ENCODE measurements around the gene TSPAN18.

Gene TSPAN18

DNA sequence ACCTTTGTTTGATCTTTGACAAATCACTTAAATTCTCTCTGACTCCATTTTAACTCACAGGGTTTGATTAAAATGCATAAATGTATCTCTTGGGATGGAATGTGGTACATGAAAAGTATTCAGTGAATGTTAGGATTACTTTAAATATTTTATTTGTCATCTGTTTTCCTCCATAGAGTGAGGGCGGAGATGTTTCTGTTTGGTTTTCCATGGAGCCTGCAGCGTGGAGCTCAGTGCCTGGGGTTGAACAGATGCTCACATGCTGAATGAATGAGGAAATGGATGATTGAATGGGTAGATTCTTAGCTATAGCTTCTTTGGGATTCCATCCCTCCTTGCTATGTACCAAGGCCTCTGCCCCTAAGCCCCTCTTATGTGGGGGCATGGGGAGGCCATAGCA lies 10.0 kb downstream of the TSPAN18 start:
- no peak for DNase-seq (ENCODE audit: insufficient read length, low spot score)
- no peak for FAIRE-seq

DNA sequence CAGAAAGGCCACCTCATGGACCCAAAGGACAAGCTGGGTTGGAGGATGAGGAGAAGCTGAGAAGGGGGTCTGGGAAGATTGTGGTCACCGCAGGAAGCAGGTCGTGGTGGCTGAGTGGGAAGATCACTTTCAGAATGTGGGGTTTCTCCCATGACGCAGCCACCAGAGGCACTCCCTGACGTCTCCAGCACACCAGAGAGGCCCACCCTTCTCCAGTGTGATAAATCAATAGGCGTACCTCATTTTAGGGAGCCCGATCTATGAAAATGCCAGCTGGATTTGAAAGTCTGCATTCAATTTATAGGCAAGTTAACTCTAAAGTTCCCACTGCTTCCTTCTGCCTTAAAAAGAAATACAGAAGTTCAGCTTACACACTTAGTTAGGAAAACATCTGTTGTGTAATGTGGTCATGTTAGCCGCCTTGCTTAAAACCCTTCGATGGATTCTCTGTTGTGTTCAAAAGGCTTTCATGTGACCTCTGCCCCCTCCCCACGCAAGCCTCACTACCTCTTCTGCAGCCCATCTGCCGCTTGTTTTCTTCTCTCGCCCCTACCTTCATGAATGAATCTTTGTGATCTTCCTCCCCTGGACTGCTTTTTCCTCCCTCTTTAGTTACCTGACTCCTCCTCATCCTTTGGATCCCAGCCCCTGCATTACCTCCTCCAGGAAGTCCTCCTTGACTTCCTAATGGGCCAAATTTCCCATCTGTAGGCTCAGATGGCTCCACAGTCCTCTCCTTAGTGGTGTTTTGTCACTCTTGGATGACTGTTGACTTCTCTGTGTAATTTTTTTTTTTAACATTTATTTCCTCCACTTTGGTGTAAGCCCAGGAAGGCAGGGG lies 10.7 kb downstream of the TSPAN18 start:
- DNase-seq (ENCODE audit: insufficient read length, low spot score) (no peak), FAIRE-seq (no peak)

DNA sequence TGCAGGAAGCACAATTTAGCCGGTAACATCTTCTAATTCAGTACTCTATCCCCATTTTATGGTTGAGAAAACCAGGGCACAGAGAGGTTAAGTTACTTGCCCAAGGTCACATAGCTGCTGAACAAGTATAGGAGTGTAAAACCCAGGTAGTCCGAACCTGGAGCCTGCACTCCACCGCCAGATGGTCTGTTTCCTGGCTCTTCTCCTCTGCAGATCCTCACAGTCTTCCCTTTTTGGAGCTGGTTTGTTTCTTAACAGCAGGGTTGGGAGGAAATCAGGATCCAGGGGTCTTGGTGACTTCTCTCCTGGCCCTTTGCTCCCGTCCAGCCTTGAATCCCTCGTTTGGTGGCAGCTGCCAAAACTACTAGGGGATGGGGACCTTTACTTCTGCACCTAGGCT lies 12.0 kb downstream of the TSPAN18 start:
- FAIRE-seq (no peak), DNase-seq (ENCODE audit: insufficient read length, low spot score) (no peak)

DNA sequence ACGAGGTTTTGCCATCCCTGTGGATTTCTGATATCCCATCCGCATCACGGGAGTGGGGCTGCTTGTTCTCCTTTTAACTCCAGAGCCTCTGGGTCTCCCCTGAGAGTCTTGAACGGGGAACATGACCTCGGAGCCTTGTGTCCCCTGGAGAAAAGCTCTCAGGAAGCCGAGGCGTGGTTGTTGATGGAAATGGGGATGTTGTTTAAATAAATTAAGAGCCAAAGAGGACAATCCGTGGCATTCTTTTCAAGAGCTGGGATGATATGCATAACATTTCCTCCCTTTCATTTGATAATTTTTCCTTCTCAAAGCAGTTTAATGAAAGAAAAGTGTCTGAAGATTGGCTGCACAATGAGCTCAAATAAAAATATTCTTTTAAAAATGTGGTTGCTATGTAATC lies 14.2 kb downstream of the TSPAN18 start:
- no peak for FAIRE-seq
- DNase-seq (ENCODE audit: insufficient read length, low spot score): no peak

DNA sequence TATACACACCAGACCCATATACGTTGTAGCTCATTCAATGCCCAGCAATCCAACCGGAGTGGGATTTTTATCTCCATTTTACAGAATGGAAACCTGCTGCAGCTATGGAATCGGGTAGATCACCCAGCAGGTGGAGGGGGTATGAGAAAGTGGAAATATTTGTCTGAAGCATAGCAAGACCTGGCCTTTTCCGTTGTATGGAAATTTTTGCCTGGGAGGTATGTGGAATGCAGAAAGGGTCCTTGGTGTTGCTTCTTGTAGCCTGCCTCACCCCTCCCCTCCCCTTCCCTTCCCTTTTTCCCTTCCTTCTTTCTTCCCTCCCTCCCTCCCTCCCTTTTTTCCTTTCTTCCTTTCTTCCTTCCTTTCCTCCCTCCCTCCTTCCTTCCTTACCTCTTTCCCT lies 15.2 kb downstream of the TSPAN18 start:
- no peak for DNase-seq (ENCODE audit: insufficient read length, low spot score)
- no peak for FAIRE-seq

DNA sequence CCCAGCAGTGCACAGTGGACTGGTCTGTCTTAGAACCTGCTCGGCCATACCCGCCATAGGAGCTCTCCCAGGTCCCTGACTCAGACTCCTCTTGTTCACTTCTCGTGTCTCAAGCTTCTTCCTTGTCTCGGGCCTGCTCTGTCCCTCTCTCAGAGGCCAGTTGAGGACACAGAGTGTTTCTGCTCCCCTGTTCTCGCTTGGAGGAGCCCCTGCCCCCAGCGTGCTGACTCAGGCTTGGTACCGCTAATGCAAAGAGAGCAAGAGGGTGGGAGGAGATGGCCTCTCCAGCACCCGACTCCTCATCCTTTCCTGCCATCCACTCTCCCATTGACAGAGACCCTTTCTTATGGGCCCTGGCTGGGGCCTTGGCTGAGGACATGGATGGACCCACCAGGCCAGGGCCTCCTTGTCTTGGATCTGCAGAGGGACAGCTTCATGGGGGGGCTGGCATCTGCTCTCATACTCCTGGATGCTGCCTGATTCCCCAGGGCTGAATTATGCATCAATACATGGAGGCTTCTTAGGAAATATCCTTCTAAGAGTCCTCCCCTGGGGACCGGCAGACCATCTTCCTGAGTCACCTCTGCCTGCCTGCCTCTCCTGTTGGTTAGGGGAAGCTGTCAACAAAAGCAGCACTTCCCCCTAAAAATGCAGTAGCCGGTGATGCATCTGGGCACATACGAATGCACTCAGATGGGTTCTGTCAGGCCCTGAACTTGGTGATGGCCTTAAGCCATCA lies 15.9 kb downstream of the TSPAN18 start:
- FAIRE-seq: no peak
- no peak for DNase-seq (ENCODE audit: insufficient read length, low spot score)

DNA sequence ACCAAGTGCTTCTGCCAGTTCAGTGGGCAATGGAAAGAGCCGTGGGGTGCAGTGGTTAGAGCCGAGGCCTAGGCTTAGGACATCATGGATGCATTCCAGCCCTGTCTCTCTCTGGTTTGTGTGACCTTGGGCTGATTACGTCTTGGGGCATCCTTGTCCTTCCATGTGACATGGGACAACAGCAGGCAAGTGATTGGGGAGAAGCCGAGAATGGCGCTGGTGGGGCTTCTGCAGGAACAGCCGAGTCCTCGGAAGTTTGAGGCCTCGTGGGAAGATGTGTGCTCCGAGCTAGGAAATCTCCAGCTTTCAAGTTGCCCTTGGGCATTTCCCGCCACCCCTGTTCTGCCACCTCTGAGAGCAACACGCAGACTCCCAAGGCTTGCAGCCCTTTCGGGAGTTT lies 16.6 kb downstream of the TSPAN18 start:
- FAIRE-seq: no peak

DNA sequence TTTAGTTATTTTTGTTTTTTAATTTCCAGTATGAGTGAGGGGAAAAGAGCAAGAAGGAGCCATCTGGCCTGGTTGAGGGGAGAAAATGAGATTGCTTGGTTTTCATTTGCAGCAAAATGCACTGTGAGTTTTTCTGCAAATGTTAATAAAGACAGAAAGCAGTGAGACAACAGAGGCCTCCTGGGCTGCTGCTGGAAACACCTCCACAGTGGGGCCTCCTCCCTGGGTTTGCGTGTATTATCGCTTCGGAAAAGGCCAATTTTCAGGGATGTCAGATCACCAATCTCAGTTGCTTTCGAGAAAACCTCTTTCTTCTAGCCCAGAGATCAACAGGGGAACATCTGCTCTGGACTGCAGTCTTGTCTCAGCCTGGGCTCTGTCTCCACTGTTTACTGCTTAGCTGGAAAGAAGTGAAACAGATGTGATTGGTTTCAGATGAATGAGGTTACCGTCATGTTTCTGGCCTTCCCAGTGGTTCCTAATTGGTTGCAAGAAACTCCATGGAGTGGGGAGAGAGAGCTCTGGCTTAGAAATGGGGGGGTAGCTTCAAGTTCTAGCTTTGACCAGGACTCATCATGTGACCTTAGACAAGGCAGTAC lies 17.3 kb downstream of the TSPAN18 start:
- no peak for DNase-seq (ENCODE audit: insufficient read length, low spot score)
- no peak for FAIRE-seq

More for the DNA sequence above, 16.6 kb downstream of the TSPAN18 start:
- DNase-seq (ENCODE audit: insufficient read length, low spot score): no peak

DNA sequence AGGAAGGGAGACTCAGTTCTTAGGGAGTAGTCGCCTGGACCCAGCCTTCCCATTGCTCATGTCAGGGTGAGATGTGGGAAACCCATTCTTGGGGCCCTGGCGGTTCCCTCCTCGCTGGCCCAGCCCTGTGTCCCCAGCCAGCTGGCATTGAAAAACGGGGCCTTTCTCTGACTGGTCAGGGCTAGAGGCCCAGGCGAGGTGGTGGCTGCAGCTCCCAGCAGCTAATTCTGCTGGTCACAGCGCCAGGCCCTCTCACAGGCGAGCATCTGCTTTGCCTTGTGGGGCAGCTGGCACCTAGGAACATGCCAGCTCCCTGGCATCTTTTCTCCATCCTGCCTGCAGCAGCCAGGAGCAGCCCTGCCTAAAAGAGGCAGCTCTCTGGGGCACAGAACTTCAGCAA lies 20.1 kb downstream of the TSPAN18 start:
- FAIRE-seq: no peak

DNA sequence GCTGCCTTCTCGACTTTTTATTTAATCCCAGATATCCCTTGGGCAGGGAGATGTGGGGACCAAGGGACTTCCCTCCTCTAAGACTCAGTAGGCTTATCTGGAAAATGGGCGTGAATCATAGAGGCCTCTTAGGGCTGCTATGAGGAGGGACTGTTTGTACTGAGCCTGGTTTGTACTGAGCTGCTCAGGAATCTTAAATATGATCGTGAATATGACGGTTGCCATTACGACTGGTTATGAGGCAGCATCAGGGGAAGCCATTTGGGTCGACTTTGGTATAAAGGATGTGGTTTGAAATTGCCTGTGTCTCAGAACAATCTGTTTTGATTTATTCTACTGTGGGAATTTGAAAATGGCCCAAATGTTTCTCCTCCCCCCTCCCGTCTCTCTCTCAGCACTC lies 20.6 kb downstream of the TSPAN18 start:
- DNase-seq (ENCODE audit: insufficient read length, low spot score): no peak
- no peak for FAIRE-seq

More for the DNA sequence above, 20.1 kb downstream of the TSPAN18 start:
- no peak for DNase-seq (ENCODE audit: insufficient read length, low spot score)

DNA sequence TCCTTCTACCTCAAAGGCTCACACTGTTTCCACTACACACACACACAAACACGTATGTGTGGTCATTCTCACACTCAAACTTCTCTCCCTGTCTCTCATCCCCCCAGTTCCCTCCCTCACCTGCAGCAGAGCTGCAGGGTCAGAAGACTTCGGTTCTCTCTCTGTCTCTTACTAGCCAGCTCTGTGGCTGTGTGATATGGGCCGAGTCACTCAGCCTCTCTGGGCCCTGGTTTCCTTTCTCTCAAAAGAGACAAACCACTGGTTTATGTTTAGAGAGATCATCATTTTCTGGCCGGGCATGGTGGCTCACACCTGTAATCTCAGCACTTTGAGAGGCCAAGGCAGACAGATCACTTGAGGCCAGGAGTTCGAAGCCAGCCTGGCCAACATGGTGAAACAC lies 21.1 kb downstream of the TSPAN18 start:
- FAIRE-seq: no peak
- no peak for DNase-seq (ENCODE audit: insufficient read length, low spot score)

DNA sequence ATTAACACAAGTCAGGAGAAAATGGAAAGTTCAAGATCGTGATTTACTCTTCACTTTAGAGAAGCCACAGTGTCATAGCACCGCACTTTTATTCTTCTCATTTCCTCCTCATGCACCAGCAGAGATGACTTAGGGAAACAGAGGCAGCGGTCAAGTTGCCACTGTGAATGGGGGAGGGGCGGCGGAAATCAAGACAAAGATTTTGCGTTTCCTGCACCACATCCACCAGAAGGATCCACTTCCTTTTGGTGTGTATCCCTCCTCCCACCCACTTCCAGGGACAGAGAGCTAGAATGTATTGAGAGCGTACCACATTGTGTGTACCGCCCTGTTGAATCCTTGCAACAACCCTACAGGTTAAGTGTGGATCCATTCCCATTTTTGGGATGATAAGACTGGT lies 21.8 kb downstream of the TSPAN18 start:
- FAIRE-seq (no peak), DNase-seq (ENCODE audit: insufficient read length, low spot score) (no peak)

DNA sequence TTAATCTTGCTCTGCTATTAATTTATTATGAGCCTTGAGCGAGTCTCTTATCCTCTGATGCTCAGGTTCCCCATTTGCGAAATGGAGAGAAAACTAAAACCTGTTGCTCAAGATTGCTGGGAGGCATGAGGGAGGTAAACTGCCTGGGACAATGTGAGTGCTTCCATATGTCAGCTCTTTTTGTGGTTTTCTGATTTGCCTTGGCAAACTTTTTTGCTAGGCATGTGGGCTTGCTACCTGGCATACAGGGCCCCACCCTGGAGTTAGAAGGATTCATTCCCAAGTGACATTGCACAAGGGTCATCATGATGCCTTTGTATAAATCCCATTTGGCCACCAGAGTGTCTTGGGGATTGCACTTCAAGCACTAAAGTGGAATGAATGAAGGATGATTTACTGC lies 22.4 kb downstream of the TSPAN18 start:
- DNase-seq (ENCODE audit: insufficient read length, low spot score): no peak
- FAIRE-seq: no peak

DNA sequence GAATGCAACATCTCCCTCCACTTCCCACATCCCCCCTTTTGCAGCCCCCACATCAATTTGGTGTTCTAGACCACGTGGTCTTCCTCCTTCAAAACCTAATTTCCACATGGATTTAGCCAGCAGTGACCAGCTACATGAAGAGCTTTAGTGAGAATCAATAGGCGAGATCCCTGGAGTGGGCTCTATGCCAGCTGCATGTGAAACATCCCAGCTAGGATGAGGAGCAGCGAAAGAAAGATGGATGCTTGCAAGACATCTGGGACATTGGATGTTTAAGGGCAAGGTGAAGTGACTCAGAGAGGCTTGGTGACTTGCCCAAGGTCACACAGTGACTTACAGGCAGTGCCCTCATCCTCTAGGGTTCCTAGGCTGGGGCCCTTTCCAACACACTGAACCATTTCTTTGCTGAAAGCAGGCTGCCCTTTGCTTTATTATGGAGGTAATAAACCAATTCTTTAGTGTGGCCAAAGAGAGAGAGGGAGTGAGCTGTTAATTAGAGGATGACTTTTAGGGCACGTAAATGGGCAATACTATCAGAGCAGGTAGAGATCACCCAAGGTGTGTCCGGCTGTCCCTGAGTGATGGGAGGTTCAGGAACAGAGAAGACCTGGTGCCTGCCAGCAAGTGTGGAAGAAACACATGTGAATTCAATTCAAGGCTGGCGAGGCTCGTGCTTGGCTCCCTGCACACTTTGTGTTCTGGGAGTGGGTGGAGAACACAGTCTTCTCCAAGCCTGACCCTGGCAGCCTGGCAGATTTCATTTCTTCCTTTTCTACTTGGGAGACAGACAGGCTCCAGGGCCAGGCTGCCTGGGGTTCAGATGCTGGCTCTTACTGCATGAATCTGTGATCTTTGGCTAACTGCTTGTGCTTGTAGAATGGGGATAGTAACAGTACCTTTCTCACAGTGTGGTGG lies 24.0 kb downstream of the TSPAN18 start:
- DNase-seq (ENCODE audit: insufficient read length, low spot score) (no peak), FAIRE-seq (no peak)

DNA sequence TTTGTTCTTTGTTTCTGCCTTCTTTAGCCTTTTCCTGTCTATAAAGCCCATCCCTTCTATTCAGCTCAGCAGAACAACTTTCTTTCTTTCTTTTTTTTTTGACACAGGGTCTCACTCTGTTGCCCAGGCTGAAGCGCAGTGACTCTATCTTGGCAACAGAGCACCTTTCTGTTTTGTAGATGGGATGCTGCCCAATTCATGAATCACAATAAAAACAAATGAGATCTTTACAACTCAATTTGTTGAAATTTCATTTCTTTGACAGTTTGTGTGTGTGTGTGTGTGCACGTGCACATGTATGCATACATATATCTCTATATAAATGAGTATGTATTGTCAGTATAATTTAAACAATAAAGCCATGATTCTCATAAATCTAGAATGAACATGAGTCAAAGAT lies 25.5 kb downstream of the TSPAN18 start:
- no peak for DNase-seq (ENCODE audit: insufficient read length, low spot score)
- FAIRE-seq: no peak

DNA sequence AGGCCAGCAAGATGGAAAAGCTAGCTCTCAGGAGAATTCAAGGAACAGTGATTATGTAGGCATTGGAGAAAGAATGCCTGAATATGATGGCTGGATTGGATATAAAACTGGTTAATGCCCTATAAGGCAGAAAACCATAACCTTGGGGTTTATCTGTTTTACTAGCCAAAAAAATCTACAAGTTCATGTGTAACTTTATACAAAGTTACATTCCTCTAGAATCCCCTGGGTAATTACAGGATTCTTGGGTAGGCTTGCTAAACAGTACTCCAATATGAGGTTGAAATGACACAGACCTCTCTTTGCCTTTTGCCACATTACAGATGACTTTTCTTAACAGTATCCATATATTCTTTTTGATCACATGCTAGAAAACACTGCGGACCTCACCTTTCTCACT lies 26.0 kb downstream of the TSPAN18 start:
- FAIRE-seq: no peak
- no peak for DNase-seq (ENCODE audit: insufficient read length, low spot score)

DNA sequence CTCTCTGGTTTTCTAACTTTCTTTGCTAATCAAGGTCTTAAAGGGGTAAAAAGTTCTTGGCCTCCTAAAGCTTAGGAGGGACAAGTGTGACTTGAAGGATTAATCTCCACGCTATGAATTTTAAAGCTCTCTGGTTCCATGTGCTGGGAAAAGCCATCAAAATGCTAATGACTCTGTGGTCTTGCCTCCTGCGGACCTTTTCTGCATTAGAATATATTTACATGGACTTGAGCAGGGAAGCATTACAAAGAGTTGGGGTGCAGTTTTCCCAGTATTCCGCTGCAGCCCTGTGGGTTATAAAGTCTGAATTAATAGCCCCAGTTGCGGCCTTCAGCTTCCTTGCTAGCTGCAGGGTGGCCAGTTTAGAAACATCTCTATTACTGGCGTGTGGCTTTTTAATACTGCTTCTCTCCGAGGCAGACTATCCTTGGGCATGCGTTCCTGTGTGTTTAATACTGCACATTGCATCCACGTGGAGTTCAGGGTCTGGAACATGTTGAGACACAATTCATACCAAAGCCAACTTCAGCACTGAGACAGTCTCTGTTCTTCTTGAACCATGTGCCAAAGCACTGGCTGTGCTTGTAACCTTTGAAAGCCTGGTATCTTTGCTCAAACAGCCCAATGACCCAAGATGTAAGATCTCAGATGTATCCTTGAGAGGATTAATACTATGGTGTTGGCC lies 27.3 kb downstream of the TSPAN18 start:
- DNase-seq (ENCODE audit: insufficient read length, low spot score) (no peak), FAIRE-seq (no peak)

DNA sequence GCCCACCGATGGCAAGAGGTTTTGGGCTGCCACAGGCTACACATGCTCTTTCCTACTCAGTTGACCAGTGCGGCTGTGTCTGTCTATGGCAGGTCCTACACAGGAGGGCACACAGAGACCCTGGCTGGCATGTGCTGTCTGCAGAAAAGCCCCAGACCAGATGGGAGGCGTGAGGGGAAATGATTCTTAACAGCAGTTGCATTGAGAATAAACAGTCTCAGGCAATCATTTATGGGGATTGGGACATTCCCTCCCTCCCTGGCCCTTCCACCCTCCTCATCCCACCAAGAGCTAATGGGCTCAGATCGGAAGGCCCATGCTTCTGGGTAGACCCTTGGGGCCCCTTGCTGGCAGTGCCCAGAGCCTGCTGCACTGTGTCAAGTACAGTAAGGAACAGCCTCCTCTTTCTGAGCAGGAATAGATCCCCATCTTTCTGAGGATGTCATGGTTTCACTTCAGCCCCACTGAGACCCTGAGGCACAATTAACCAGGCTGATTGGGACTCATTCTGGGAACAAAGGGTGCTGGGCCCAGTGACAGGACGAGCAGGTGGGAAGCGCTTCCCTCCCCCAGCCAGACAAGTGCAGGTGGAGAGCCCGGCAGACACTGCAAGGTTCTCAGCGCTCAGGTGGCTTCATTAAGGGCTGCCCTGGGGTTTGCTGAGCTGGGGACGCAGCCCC lies 28.3 kb downstream of the TSPAN18 start:
- FAIRE-seq: no peak
- DNase-seq (ENCODE audit: insufficient read length, low spot score): no peak

All from HTR-8/SVneo (cell line).